GM18508 (cell line): ENCODE results near the gene CDH3.

ENCODE experiments used
- ATAC-seq: cut with Tn5 transposase; IDR thresholded peaks from one replicate; pipeline ENCODE4 v1.9.1; 2021; ENCODE audit warnings: moderate number of reproducible peaks; ENCODE audit not compliant: insufficient read depth, unreplicated experiment

The CDH3 gene

DNA sequence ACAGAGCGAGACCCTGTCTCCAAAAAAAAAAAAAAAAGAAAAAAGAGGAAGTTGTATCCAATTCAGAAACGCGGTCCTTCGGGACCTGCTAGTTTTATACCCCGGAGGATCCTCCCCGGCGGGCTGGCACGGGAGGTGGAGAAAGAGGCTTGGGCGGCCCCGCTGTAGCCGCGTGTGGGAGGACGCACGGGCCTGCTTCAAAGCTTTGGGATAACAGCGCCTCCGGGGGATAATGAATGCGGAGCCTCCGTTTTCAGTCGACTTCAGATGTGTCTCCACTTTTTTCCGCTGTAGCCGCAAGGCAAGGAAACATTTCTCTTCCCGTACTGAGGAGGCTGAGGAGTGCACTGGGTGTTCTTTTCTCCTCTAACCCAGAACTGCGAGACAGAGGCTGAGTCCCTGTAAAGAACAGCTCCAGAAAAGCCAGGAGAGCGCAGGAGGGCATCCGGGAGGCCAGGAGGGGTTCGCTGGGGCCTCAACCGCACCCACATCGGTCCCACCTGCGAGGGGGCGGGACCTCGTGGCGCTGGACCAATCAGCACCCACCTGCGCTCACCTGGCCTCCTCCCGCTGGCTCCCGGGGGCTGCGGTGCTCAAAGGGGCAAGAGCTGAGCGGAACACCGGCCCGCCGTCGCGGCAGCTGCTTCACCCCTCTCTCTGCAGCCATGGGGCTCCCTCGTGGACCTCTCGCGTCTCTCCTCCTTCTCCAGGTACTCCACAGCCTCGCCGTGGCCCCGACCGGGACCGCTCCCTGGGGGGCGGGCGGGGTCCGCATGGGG, at the start of gene CDH3:
Gene CDH3 (plus strand): TSS at position 596 of the 779 bp plus-strand sequence. CDS start 70 bp downstream, at position 666.
- no peak for ATAC-seq

GRCh38 chr16:68596266-68596665, 48.8 kb upstream of the CDH3 start:
- no peak for ATAC-seq

DNA sequence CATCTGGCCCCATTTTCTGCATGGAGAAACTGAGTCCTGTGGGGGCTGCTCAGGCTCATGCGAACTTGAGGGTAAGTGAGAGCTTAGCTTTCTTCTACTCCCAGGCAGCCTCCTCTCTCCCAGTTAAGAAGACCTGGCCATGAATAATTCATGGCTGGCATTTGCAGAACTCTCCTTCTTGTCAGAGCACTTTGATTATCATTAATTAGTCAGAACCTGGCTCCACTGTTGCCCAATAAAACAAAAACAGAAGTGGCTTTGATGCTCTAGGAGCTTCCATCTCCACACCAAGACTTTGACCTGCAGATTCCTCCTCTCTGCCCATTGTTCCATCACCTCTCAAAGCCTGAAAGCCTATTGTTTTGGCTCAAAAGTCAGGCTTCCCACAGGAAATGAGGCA, 45.5 kb upstream of the CDH3 start:
- ATAC-seq, result no peak

- no peak for ATAC-seq
Observed at GRCh38 chr16:68605746-68606145, 39.4 kb upstream of the CDH3 start.

- ATAC-seq, result no peak
Observed at GRCh38 chr16:68607443-68607842, 37.7 kb upstream of the CDH3 start.

DNA sequence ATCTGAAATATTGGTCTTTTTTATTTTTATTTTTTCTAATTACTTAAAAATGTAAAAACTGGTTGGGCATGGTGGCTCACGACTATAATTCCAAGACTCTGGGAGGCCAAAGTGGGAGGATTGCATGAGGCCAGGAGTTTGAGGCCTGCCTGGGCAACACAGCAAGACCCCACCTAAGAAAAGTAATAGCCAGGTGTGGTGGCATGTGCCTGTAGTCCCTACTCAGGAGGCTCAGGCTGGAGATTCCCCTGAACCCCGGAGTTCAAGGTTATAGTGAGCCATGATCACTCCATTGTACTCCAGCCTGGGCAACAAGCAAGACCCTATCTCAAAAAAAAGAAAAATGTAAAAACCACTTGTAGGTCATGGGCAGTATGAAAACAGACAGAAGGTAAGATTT, 36.8 kb upstream of the CDH3 start:
- no peak for ATAC-seq

GRCh38 chr16:68612996-68613395, 32.1 kb upstream of the CDH3 start:
- ATAC-seq, result no peak

DNA sequence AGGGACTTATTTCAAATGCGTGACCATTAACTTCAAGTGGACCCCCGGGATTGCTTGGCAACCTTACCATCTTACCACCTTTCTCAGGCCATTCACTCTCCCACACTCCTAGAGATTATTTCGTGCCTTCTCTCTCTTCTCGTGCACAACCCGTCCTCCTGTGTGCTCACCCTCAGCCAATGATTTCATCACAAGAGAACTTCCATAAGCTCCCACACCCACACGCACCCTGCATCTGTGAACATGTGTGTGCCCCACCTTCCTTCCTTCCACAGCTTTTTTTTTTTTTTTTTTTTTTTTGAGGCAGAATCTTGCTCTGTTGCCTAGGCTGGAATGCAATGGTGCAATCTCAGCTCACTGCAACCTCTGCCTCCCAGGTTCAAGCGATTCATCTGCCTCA, 27.4 kb upstream of the CDH3 start:
- ATAC-seq, result no peak

DNA sequence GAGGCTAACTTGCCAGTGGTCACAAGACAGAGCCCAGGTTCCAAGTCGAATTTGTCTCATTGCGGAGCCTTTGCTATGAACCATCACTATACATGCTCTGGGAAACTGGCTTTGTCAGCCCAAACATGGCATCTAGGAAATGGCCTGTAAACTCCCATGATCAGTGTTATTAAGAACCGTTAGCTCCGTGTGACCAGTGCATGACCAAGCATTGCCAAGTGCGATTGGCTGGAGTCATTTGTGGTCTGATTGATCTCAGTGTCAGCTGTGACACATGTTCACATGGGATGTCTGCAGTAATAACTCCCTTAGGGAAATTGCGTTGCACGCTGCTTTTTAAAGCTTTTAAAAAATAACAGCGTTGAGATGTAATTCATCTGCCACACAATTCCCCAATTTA, 18.6 kb upstream of the CDH3 start:
- no peak for ATAC-seq

DNA sequence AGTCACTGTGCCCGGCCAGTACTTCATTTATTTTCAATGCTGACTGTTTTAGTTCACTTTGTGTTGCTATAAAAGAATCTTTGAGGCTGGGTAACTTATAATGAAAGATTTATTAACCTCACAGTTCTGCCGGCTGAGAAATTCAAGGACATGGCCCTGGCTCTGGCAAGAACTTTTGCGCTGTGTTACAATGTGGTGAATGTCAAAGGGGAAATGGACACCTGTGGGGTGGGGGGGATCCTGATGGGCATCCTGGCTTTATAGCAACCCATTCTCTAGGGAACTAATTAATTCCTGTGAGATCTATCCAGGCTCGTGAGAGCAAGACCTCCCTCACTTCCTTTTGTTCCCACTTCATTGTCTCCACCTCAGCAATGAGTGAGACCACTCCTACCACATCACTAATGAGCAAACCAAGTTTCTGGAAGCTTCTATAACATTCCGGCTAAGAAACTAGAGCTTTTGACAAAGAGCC, 17.1 kb upstream of the CDH3 start:
- ATAC-seq, result no peak

DNA sequence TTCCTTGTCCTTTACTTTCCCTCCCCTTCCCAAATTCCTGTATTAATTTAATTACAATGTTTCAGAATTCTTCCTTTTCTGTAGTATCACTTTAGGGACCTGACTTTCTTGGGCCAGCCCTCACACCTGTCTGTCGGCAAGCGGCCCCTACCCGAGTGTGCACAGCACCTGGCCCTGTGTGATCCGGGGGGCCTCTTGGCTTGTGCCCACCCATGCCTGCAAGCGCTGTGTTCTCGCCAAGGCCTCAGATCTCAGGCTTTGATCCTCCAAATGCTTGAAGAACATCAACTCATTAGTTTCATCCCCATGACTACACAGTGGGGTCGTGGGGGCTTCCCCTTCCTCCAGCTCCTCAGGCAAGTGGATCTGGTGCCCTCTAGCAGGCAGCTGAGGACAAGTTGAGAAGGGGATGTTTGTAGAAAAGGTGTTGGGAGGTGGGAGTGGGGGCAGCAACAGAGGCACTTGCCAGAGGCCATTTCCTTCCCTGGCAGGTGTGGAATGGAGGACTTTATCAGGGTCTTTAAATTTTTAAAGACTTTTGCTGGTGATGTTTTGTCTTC, 15.7 kb upstream of the CDH3 start:
- no peak for ATAC-seq

GRCh38 chr16:68636064-68636560, 9.0 kb upstream of the CDH3 start:
- ATAC-seq, result no peak

DNA sequence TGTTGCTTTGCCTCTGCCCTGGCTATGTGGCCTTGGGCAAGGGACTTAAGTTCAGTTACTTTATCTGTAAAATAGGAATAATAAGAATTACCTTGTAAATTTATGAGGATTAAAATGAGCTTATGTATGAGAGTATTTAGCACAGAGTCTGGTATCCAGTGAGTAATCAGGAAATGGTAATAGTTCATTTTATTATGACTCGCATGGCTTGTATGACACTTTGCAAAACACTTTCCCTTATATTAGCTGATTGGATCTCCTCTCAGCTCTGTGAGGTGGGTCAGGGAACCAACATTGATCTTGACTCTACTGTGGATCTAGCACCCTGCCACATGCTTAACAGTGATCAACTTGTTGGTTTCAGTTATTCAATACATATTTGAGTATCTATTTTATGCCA, 8.3 kb upstream of the CDH3 start:
- ATAC-seq, result no peak

GRCh38 chr16:68640972-68641371, 4.1 kb upstream of the CDH3 start:
- no peak for ATAC-seq

DNA sequence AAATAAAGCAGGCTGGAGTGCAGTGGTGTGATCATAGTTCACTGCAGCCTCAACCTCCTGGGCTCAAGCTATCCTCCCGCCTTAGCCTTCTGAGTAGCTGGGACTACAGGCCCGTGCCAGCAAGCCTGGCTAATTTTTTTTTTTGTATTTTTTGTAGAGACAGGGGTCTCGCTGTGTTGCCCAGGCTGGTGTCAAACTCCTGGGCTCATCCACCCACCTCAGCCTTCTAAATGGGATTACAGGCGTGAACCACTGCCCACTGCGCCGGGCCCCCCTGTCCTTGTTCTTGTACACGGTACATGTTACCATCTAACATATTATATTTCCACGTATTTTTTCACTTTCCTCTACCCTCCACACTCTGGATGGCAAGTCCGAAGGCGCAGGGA, 3.1 kb upstream of the CDH3 start:
- ATAC-seq, result no peak

DNA sequence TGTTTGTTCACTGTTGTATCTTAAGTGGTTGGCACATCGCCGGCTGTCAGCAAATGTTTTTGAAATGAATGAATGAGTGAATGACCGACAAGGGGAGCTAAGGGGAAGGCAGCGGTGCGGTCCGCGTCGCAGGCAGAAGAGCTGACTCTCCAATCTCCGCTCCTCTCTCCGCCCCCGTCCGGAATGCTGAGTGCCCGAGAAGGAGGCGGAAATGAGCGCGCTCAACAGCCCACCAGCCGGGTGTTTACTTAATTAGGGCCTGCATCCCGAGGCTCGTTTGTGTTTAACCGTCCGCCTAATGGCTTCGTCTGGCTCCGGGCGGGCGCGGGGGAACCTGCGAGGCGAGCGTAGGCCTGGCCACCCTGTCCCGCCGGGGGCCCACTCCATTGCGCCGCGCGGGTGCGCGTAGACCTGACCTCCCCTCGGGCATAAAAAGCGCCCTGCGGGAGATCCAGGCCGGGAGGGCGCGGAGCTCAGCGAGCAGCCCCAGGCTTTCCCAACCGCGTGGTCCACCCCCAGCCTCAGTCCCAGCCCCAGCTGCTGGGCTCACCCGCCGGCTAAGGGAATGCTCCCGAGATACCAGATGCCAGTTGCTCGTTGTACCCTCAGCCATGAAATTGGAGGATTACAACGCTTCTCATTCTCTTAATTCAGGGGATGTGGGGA, 2.5 kb upstream of the CDH3 start:
- no peak for ATAC-seq

- no peak for ATAC-seq
Observed at GRCh38 chr16:68643227-68643626, 1.9 kb upstream of the CDH3 start.

DNA sequence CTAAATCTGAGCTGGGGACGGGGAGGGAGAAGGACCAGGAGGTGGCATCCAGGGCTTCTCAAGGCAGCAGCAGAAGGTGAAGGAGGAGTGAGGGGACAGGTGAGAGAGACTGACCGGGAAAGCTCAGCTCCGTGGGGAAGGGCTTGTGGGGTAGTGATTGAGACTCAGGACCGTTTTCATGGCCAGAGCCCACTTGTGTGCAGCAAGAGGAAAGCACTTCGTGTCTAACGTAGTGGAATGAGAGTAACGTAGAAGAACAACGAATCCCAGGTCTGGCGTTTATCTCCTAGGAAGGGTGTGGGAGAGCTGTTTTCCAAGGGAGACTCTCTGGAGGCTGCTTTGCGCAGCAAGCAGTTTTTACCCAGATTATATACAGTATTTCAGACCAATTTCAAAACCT, 1.3 kb upstream of the CDH3 start:
- no peak for ATAC-seq

DNA sequence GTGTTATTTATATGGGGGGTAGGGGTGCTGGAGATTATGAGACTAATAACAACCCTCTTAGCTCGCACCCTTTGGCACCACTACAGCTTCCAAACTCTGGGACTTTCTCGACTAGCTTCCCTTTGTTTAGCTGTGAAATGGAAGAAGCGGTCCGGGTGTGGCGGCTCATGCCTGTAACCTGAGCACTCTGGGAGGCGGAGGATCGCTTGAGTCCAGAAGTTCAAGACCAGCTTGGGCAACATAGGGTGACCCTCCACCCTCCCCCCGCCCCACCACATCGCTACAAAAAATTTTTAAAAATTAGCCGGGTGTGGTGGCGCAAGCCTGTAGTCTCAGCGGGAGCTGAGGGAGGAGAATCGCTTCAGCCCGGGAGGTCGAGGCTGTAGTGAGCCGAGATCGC, 814 bp upstream of the CDH3 start:
- no peak for ATAC-seq

DNA sequence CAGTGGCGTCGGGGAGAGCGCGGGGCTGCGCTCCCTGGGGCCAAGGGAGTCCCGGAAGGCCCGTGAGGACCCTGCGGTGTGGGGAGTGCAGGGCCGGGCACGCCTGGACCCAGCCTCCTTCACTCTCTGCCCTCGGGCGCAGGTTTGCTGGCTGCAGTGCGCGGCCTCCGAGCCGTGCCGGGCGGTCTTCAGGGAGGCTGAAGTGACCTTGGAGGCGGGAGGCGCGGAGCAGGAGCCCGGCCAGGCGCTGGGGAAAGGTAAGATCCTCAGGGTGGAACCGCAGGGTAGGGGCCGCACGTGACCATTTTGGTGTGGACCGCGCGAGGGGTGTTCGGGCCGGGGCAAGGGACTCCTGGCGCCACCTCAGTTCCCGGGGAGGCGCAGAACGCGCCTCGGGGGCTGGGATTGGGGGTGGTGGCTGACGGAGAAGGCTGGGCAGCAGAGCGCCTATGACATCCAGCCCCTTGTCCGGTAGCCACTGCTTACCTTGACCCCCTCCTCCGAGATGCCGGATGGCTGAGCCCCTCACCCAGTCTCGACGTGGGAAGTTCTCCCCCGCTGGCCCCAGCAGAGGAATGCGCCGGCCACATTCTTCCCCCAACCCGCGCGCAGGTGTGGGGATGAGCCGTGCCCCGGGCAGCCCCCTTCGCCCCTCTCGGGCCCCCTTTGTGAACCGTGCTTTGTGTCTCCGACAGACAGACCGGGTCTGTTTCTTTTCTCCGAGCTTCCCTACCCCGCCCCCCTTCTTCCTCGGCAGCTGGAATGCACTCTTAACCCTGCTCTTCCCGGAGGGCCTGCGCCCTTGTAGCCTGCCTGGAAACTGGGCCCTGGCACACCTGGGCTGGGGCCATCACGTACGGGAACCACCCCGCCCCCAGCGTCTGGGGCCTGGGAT, 631 bp downstream of the CDH3 start:
- no peak for ATAC-seq
